ENCODE data around the gene LETMD1. TPM values are rescaled to one million over a fixed set of nuclear protein-coding genes. Genes with fewer than 3 reads are reported as not detected.
"Not testable (repeated sequence)": the region's sequence is repeated elsewhere in the genome, so short reads cannot be mapped to it uniquely, and the experiment has no call there.

The LETMD1 gene
- total RNA-seq (10 to 100 TPM; 56.2 to 56.6 TPM), total RNA-seq (57.3 to 63.3 reads per million in 2 donors)

- ATAC-seq = peak; percentile 96
- DNase-seq = peak; percentile 74 to 84 (median 82)
- no peaks in the 10 kb centered on the region for H3K9me3 ChIP-seq (ENCODE audit: control insufficient read depth, low read length, poor library complexity, severe bottlenecking)
- Mint-ChIP-seq H3K4me3 (peak within 1 kb of the TSS; percentile 99), H3K36me3 (ENCODE audit: low read depth) (peaks cover 4% of the 10 kb centered on the region), H3K27me3 (no peaks in the 10 kb centered on the region), H3K27ac (peak within 1 kb of the TSS; percentile 95), H3K4me1 (peaks cover 23% of the 10 kb centered on the region)
These were observed at the start of gene LETMD1 for GRCh38 chr12:51047655-51048540. Gene LETMD1 (plus strand): TSS chr12:51048327. CDS start chr12:51048357, 30 bp downstream.

- H3K4me3 Mint-ChIP-seq = no peak overlapping the region
- no peaks in the 10 kb centered on the region for H3K27me3 Mint-ChIP-seq
- no peaks in the 10 kb centered on the region for H3K9me3 ChIP-seq (ENCODE audit: control insufficient read depth, low read length, poor library complexity, severe bottlenecking)
- no peak overlapping the region for H3K27ac Mint-ChIP-seq
- ATAC-seq = no peak
- peaks cover 6% of the 10 kb centered on the region for H3K36me3 Mint-ChIP-seq (ENCODE audit: low read depth)
- no peaks in the 10 kb centered on the region for H3K4me1 Mint-ChIP-seq
- DNase-seq = no peak
These were observed 49.0 kb upstream of the LETMD1 start for GRCh38 chr12:50999093-50999492.

GRCh38 chr12:51000245-51000644 is 47.9 kb upstream of the LETMD1 start:
- ATAC-seq = no peak
- H3K9me3 ChIP-seq (ENCODE audit: control insufficient read depth, low read length, poor library complexity, severe bottlenecking) = no peaks in the 10 kb centered on the region
- no peak for DNase-seq
- Mint-ChIP-seq H3K4me3 (no peak overlapping the region), H3K27ac (no peak overlapping the region), H3K36me3 (ENCODE audit: low read depth) (peaks cover 6% of the 10 kb centered on the region), H3K27me3 (no peaks in the 10 kb centered on the region), H3K4me1 (no peaks in the 10 kb centered on the region)

- Mint-ChIP-seq H3K4me1 (no peaks in the 10 kb centered on the region), H3K4me3 (no peak overlapping the region), H3K36me3 (ENCODE audit: low read depth) (peaks cover 8% of the 10 kb centered on the region), H3K27me3 (no peaks in the 10 kb centered on the region), H3K27ac (no peak overlapping the region)
- H3K9me3 ChIP-seq (ENCODE audit: control insufficient read depth, low read length, poor library complexity, severe bottlenecking) = no peaks in the 10 kb centered on the region
- ATAC-seq = no peak
- DNase-seq = no peak
These were observed 46.3 kb upstream of the LETMD1 start for GRCh38 chr12:51001799-51002198.

- DNase-seq (no peak), ATAC-seq (no peak)
- Mint-ChIP-seq H3K27ac (no peak overlapping the region), H3K27me3 (no peaks in the 10 kb centered on the region), H3K36me3 (ENCODE audit: low read depth) (peaks cover 7% of the 10 kb centered on the region), H3K4me1 (peaks cover 4% of the 10 kb centered on the region), H3K4me3 (no peak overlapping the region)
- H3K9me3 ChIP-seq (ENCODE audit: control insufficient read depth, low read length, poor library complexity, severe bottlenecking) = no peaks in the 10 kb centered on the region
These were observed 43.6 kb upstream of the LETMD1 start for GRCh38 chr12:51004504-51004903.

GRCh38 chr12:51005030-51005429 is 43.1 kb upstream of the LETMD1 start:
- Mint-ChIP-seq H3K27ac (no peak overlapping the region), H3K4me1 (peaks cover 7% of the 10 kb centered on the region), H3K36me3 (ENCODE audit: low read depth) (peaks cover 7% of the 10 kb centered on the region), H3K4me3 (no peak overlapping the region), H3K27me3 (no peaks in the 10 kb centered on the region)
- no peak for ATAC-seq
- no peak for DNase-seq
- H3K9me3 ChIP-seq (ENCODE audit: control insufficient read depth, low read length, poor library complexity, severe bottlenecking) = no peaks in the 10 kb centered on the region

GRCh38 chr12:51005671-51006070 is 42.5 kb upstream of the LETMD1 start:
- H3K9me3 ChIP-seq (ENCODE audit: control insufficient read depth, low read length, poor library complexity, severe bottlenecking) = no peaks in the 10 kb centered on the region
- H3K27ac Mint-ChIP-seq = peak overlapping the region; percentile 61
- H3K27me3 Mint-ChIP-seq = no peaks in the 10 kb centered on the region
- H3K36me3 Mint-ChIP-seq (ENCODE audit: low read depth) = peaks cover 7% of the 10 kb centered on the region
- H3K4me3 Mint-ChIP-seq = no peak overlapping the region
- ATAC-seq (no peak), DNase-seq (no peak)
- H3K4me1 Mint-ChIP-seq = peaks cover 7% of the 10 kb centered on the region

GRCh38 chr12:51008329-51009055 is 39.6 kb upstream of the LETMD1 start:
- Mint-ChIP-seq H3K36me3 (ENCODE audit: low read depth) (peaks cover 5% of the 10 kb centered on the region), H3K4me1 (peaks cover 17% of the 10 kb centered on the region), H3K4me3 (peak overlapping the region; percentile 58), H3K27me3 (no peaks in the 10 kb centered on the region), H3K27ac (peak overlapping the region; percentile 78)
- DNase-seq (no peak), ATAC-seq (no peak)
- H3K9me3 ChIP-seq (ENCODE audit: control insufficient read depth, low read length, poor library complexity, severe bottlenecking) = no peaks in the 10 kb centered on the region

- Mint-ChIP-seq H3K4me1 (peaks cover 17% of the 10 kb centered on the region), H3K27me3 (no peaks in the 10 kb centered on the region), H3K36me3 (ENCODE audit: low read depth) (peaks cover 2% of the 10 kb centered on the region), H3K4me3 (peak overlapping the region; percentile 58), H3K27ac (peak overlapping the region; percentile 78)
- H3K9me3 ChIP-seq (ENCODE audit: control insufficient read depth, low read length, poor library complexity, severe bottlenecking) = no peaks in the 10 kb centered on the region
- DNase-seq = peak in 2 of 3 donors; percentile 27 to 36
- peak; percentile 100 for ATAC-seq
These were observed 39.1 kb upstream of the LETMD1 start for GRCh38 chr12:51009056-51009440.

GRCh38 chr12:51011955-51012354 is 36.2 kb upstream of the LETMD1 start:
- DNase-seq (no peak), ATAC-seq (no peak)
- Mint-ChIP-seq H3K27me3 (no peaks in the 10 kb centered on the region), H3K4me3 (no peak overlapping the region), H3K4me1 (peaks cover 17% of the 10 kb centered on the region), H3K36me3 (ENCODE audit: low read depth) (no peaks in the 10 kb centered on the region), H3K27ac (no peak overlapping the region)
- no peaks in the 10 kb centered on the region for H3K9me3 ChIP-seq (ENCODE audit: control insufficient read depth, low read length, poor library complexity, severe bottlenecking)

- no peaks in the 10 kb centered on the region for H3K27me3 Mint-ChIP-seq
- peaks cover 20% of the 10 kb centered on the region for H3K4me1 Mint-ChIP-seq
- no peaks in the 10 kb centered on the region for H3K36me3 Mint-ChIP-seq (ENCODE audit: low read depth)
- H3K9me3 ChIP-seq (ENCODE audit: control insufficient read depth, low read length, poor library complexity, severe bottlenecking) = no peaks in the 10 kb centered on the region
- DNase-seq (no peak), ATAC-seq (no peak)
- H3K27ac Mint-ChIP-seq = peak overlapping the region; percentile 61
- H3K4me3 Mint-ChIP-seq = peak overlapping the region; percentile 58
These were observed 35.4 kb upstream of the LETMD1 start for GRCh38 chr12:51012570-51013236.

- no peaks in the 10 kb centered on the region for H3K36me3 Mint-ChIP-seq (ENCODE audit: low read depth)
- H3K27ac Mint-ChIP-seq = peak overlapping the region; percentile 61
- DNase-seq (no peak), ATAC-seq (no peak)
- H3K9me3 ChIP-seq (ENCODE audit: control insufficient read depth, low read length, poor library complexity, severe bottlenecking) = no peaks in the 10 kb centered on the region
- no peak overlapping the region for H3K4me3 Mint-ChIP-seq
- peaks cover 20% of the 10 kb centered on the region for H3K4me1 Mint-ChIP-seq
- no peaks in the 10 kb centered on the region for H3K27me3 Mint-ChIP-seq
These were observed 34.7 kb upstream of the LETMD1 start for GRCh38 chr12:51013441-51013840.

- H3K4me1 Mint-ChIP-seq = peaks cover 16% of the 10 kb centered on the region
- not testable (repeated sequence) for DNase-seq; H3K27ac Mint-ChIP-seq; H3K9me3 ChIP-seq (ENCODE audit: control insufficient read depth, low read length, poor library complexity, severe bottlenecking); H3K27me3 Mint-ChIP-seq; H3K4me3 Mint-ChIP-seq; H3K36me3 Mint-ChIP-seq (ENCODE audit: low read depth); ATAC-seq
These were observed 33.7 kb upstream of the LETMD1 start for GRCh38 chr12:51014467-51014866.
